Measurements from ENCODE around the gene OSBPL10. TPM values are rescaled to one million over a fixed set of nuclear protein-coding genes. Genes with fewer than 3 reads are reported as not detected.

Gene OSBPL10
- total RNA-seq, 1 donor from 2014 or later = 52.7 TPM

- Histone ChIP-seq H3K4me3 (ENCODE audit: insufficient read depth, low read depth, low read length) (no peak overlapping the region), H3K4me1 (ENCODE audit: insufficient read depth, low read length) (no peaks in the 10 kb centered on the region), H3K4me2 (ENCODE audit: low read length) (no peak overlapping the region), H3K27ac (ENCODE audit: low read depth, low read length) (no peak overlapping the region), H3K27me3 (ENCODE audit: insufficient read depth, low read length) (no peaks in the 10 kb centered on the region), H3K9ac (ENCODE audit: low read length) (no peak overlapping the region), H3K36me3 (ENCODE audit: insufficient read depth, low read length) (no peaks in the 10 kb centered on the region), H4K20me1 (ENCODE audit: insufficient read depth, low read length) (peaks cover 28% of the 10 kb centered on the region), H3K79me2 (ENCODE audit: insufficient read depth, low read length) (peaks cover 4% of the 10 kb centered on the region), H3K9me3 (ENCODE audit: insufficient read depth, low read depth, low read length) (no peaks in the 10 kb centered on the region), H2AFZ (ENCODE audit: low read depth, low read length) (no peak overlapping the region)
- H3K36me3 Mint-ChIP-seq (ENCODE audit: low read depth, unreplicated experiment) = peaks cover 2% of the 10 kb centered on the region
- DNase-seq (ENCODE audit: low read depth) (no peak), FAIRE-seq (no peak)
- H3K27ac Mint-ChIP-seq (ENCODE audit: unreplicated experiment) = no peak overlapping the region
- no peak overlapping the region for H3K4me3 Mint-ChIP-seq (ENCODE audit: unreplicated experiment)
- TF ChIP-seq CTCF (IDR thresholded peaks at IDR 0.05; ENCODE audit: insufficient read depth, low read depth, low read length) = no peak
- no peak for TF ChIP-seq EZH2 (IDR thresholded peaks at IDR 0.05; ENCODE audit: insufficient read depth, low read length)
- H3K9me3 Mint-ChIP-seq (ENCODE audit: unreplicated experiment) = no peaks in the 10 kb centered on the region
- peaks cover 38% of the 10 kb centered on the region for H3K4me1 Mint-ChIP-seq (ENCODE audit: low read depth, unreplicated experiment)
- H3K27me3 Mint-ChIP-seq (ENCODE audit: low read depth, unreplicated experiment) = no peaks in the 10 kb centered on the region
Observed at GRCh38 chr3:31920310-31920709, 60.8 kb downstream of the OSBPL10 start.

DNA sequence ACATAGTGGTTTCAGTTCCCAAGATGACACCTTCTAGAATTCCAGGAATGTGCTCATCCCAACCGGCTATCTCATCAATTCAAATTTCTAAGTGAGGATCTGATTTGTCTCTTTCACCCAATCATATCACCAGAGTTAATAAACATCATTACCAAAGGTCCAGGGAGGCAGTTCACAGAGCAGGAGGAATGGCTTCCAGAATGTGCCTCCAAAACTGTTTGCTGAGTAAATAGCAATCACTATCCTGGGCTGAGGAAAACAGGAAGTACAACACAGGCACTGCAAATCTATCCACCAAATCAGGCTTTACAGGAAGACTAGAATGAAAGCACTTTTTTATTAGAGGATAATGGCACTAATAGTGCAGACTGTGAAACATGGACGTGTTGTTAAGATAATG, 61.5 kb downstream of the OSBPL10 start:
- Histone ChIP-seq H3K4me2 (ENCODE audit: low read length) (no peak overlapping the region), H3K27me3 (ENCODE audit: insufficient read depth, low read length) (no peaks in the 10 kb centered on the region), H2AFZ (ENCODE audit: low read depth, low read length) (no peak overlapping the region), H3K4me3 (ENCODE audit: insufficient read depth, low read depth, low read length) (no peak overlapping the region), H4K20me1 (ENCODE audit: insufficient read depth, low read length) (peaks cover 20% of the 10 kb centered on the region), H3K4me1 (ENCODE audit: insufficient read depth, low read length) (no peaks in the 10 kb centered on the region), H3K36me3 (ENCODE audit: insufficient read depth, low read length) (no peaks in the 10 kb centered on the region), H3K27ac (ENCODE audit: low read depth, low read length) (no peak overlapping the region), H3K79me2 (ENCODE audit: insufficient read depth, low read length) (peaks cover 4% of the 10 kb centered on the region), H3K9ac (ENCODE audit: low read length) (no peak overlapping the region), H3K9me3 (ENCODE audit: insufficient read depth, low read depth, low read length) (no peaks in the 10 kb centered on the region)
- H3K27me3 Mint-ChIP-seq (ENCODE audit: low read depth, unreplicated experiment) = no peaks in the 10 kb centered on the region
- DNase-seq (ENCODE audit: low read depth) = no peak
- no peak for FAIRE-seq
- H3K36me3 Mint-ChIP-seq (ENCODE audit: low read depth, unreplicated experiment) = peaks cover 5% of the 10 kb centered on the region
- H3K27ac Mint-ChIP-seq (ENCODE audit: unreplicated experiment) = no peak overlapping the region
- H3K4me3 Mint-ChIP-seq (ENCODE audit: unreplicated experiment) = no peak overlapping the region
- peaks cover 36% of the 10 kb centered on the region for H3K4me1 Mint-ChIP-seq (ENCODE audit: low read depth, unreplicated experiment)
- TF ChIP-seq EZH2 (IDR thresholded peaks at IDR 0.05; ENCODE audit: insufficient read depth, low read length) (no peak), CTCF (IDR thresholded peaks at IDR 0.05; ENCODE audit: insufficient read depth, low read depth, low read length) (no peak)
- H3K9me3 Mint-ChIP-seq (ENCODE audit: unreplicated experiment) = no peaks in the 10 kb centered on the region

DNA sequence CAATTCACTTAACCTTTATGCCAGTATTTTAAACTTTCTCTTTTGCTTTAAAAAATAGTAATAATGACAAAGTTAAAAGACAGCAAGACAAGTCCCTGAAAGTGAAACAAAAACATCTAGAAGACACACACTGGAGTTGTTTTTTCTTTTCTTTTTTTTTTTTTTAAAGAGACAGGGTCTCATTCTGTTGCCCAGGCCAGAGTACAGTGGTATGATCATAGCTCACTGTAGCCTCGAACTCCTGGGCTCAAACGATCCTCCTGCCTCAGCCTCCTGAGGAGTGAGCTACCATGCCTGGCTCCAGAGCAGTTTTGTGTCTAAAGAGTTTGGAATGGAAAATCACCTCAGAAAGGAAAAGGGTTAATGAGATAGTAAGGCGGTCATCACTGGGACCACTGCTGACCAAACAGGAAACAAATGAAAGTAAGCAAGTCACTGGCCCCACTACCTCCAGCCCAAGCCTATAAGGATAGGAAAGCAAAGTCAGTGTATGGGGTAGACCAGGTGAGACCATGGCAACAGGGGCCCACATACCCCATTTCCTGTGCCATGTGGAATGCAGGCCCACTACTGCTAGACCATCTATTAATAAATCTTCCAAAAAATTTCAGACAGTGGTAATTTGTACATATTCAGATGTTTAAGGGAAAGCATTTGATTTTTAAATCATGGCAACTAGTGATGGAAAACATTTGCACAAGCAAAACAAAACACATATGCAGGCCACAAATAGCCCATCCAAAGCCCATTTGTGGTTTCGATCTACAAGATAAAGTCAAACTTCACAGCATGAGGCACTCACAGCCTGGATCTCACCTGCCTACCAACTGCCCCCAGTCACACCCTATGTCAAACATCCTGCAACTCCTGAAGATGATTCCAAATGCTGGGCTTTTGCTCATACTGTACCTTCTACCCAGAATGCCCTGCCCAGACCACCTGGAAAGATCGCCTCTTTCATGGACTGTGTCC, 62.6 kb downstream of the OSBPL10 start:
- Histone ChIP-seq H3K27ac (ENCODE audit: low read depth, low read length) (no peak overlapping the region), H3K4me1 (ENCODE audit: insufficient read depth, low read length) (no peaks in the 10 kb centered on the region)
- H3K4me3 Mint-ChIP-seq (ENCODE audit: unreplicated experiment) = peak overlapping the region; percentile 74

More for the DNA sequence above, 62.6 kb downstream of the OSBPL10 start:
- no peak for TF ChIP-seq EZH2 (IDR thresholded peaks at IDR 0.05; ENCODE audit: insufficient read depth, low read length)
- TF ChIP-seq CTCF (IDR thresholded peaks at IDR 0.05; ENCODE audit: insufficient read depth, low read depth, low read length) = no peak
- H4K20me1 ChIP-seq (ENCODE audit: insufficient read depth, low read length) = peaks cover 16% of the 10 kb centered on the region
- no peaks in the 10 kb centered on the region for H3K9me3 ChIP-seq (ENCODE audit: insufficient read depth, low read depth, low read length)
- H3K9ac ChIP-seq (ENCODE audit: low read length) = no peak overlapping the region
- H3K27me3 ChIP-seq (ENCODE audit: insufficient read depth, low read length) = no peaks in the 10 kb centered on the region
- H3K4me1 Mint-ChIP-seq (ENCODE audit: low read depth, unreplicated experiment) = peaks cover 36% of the 10 kb centered on the region
- no peaks in the 10 kb centered on the region for H3K36me3 ChIP-seq (ENCODE audit: insufficient read depth, low read length)
- DNase-seq (ENCODE audit: low read depth) (no peak), FAIRE-seq (no peak)
- H2AFZ ChIP-seq (ENCODE audit: low read depth, low read length) = no peak overlapping the region
- no peak overlapping the region for H3K4me3 ChIP-seq (ENCODE audit: insufficient read depth, low read depth, low read length)
- no peaks in the 10 kb centered on the region for H3K9me3 Mint-ChIP-seq (ENCODE audit: unreplicated experiment)
- peaks cover 5% of the 10 kb centered on the region for H3K36me3 Mint-ChIP-seq (ENCODE audit: low read depth, unreplicated experiment)
- peak overlapping the region; percentile 81 for H3K27ac Mint-ChIP-seq (ENCODE audit: unreplicated experiment)
- H3K27me3 Mint-ChIP-seq (ENCODE audit: low read depth, unreplicated experiment) = no peaks in the 10 kb centered on the region
- H3K4me2 ChIP-seq (ENCODE audit: low read length) = peak overlapping the region; percentile 56
- peaks cover 4% of the 10 kb centered on the region for H3K79me2 ChIP-seq (ENCODE audit: insufficient read depth, low read length)

Measured in astrocyte (in vitro differentiated cells and primary cell).